ENCODE measurements around the gene OXNAD1. TPM values are rescaled to one million over a fixed set of nuclear protein-coding genes. Genes with fewer than 3 reads are reported as not detected.

OXNAD1 gene
- total RNA-seq, 1 experiment from 2014 or later: 12.1 TPM

GRCh38 chr3:16247282-16248061 lies 17.5 kb upstream of the OXNAD1 start:
- no peak overlapping the region for H3K9ac ChIP-seq (ENCODE audit: low read length)
- ChIA-PET CTCF (interaction anchor here (1.6 kb wide), 1 partner anchor 69 kb away, joined by 6 read pairs; no protein-coding TSS in a partner anchor), POLR2A (no interaction called here), RAD21 (ENCODE audit: low non-redundant PET in 1 of 2, low total read pairs in 2 of 2, uncharacterized antibody in 2 of 2, unreplicated experiment in 2 of 2) (no interaction called here)
- H3K9me3 ChIP-seq (ENCODE audit: control insufficient read depth in 1 of 2, insufficient read depth in 1 of 2, low read depth in 1 of 2, low read length in 2 of 2): no peaks in the 10 kb centered on the region
- H3K9me2 ChIP-seq (ENCODE audit: insufficient read depth): no peaks in the 10 kb centered on the region
- BruUV-seq (replicated peaks): no TSS peak
- peak overlapping the region; percentile 97 for H2AFZ ChIP-seq (ENCODE audit: low read depth, low read length, poor library complexity, severe bottlenecking)
- DNase-seq (ENCODE audit: low read depth, low spot score): peak; percentile 66
- peak overlapping the region; percentile 46 for H3K4me2 ChIP-seq (ENCODE audit: low read length)
- ATAC-seq: peak; percentile 88
- H3K4me3 ChIP-seq (replicated peaks in 1 of 2; ENCODE audit: low read depth in 1 of 2, low read length in 2 of 2): no peak overlapping the region
- no peak overlapping the region for H3K27ac ChIP-seq (ENCODE audit: low read depth, low read length)
- TF ChIP-seq, protein P1, sequence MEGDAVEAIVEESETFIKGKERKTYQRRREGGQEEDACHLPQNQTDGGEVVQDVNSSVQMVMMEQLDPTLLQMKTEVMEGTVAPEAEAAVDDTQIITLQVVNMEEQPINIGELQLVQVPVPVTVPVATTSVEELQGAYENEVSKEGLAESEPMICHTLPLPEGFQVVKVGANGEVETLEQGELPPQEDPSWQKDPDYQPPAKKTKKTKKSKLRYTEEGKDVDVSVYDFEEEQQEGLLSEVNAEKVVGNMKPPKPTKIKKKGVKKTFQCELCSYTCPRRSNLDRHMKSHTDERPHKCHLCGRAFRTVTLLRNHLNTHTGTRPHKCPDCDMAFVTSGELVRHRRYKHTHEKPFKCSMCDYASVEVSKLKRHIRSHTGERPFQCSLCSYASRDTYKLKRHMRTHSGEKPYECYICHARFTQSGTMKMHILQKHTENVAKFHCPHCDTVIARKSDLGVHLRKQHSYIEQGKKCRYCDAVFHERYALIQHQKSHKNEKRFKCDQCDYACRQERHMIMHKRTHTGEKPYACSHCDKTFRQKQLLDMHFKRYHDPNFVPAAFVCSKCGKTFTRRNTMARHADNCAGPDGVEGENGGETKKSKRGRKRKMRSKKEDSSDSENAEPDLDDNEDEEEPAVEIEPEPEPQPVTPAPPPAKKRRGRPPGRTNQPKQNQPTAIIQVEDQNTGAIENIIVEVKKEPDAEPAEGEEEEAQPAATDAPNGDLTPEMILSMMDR (IDR thresholded peaks at IDR 0.05 in 2 of 3, conservative IDR thresholded peaks at IDR 0.05 in 1 of 3; ENCODE audit: borderline replicate concordance in 1 of 3, insufficient read depth in 1 of 3, low read depth in 2 of 3, low read length in 2 of 3): peak; percentile 82 to 97 (median 93)
- TF ChIP-seq RAD21 (IDR thresholded peaks at IDR 0.05; ENCODE audit: low read depth): peak; percentile 97
- TF ChIP-seq SP1 (IDR thresholded peaks at IDR 0.05; ENCODE audit: low read depth): no peak
- no peaks in the 10 kb centered on the region for H3K27me3 ChIP-seq (ENCODE audit: insufficient read depth, low read length)
- H3K79me2 ChIP-seq (ENCODE audit: insufficient read depth, low read length): no peaks in the 10 kb centered on the region
- H4K20me1 ChIP-seq (ENCODE audit: insufficient read depth): no peaks in the 10 kb centered on the region
- intact Hi-C loops (cut with micrococcal nuclease): loop anchor here (1.0 to 5.0 kb wide), 5 partner anchors 71 to 1045 kb away; no protein-coding TSS in a partner anchor
- H3K4me1 ChIP-seq (ENCODE audit: control insufficient read depth in 1 of 2, insufficient read depth in 2 of 2, low read length in 2 of 2): peaks cover 0 to 15% of the 10 kb centered on the region in 2 experiments; a peak in 1 of 4 replicates
- H3K36me3 ChIP-seq (ENCODE audit: control insufficient read depth in 1 of 2, insufficient read depth in 2 of 2, low read length in 2 of 2): no peaks in the 10 kb centered on the region

DNA sequence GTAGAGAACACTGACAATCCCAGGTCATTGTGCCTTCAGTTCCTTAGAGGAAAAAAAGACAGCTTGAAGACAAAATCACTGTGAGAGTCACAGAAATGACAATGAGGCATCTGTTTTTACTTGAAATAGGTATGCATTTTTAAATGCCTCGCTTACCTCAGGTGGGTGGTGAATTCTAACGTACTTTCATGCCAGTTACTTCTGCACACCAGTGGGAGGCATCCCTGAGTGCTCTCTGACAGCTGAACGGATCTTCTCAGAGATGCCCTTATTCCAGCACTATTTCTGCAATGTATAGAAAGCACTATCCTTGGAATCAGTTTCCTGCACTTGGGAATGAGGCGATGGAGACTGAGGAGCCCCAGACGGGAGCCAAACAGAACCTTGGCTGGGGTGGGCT lies 16.5 kb upstream of the OXNAD1 start:
- Histone ChIP-seq H4K20me1 (ENCODE audit: insufficient read depth) (no peaks in the 10 kb centered on the region), H3K4me3 (replicated peaks in 1 of 2; ENCODE audit: low read depth in 1 of 2, low read length in 2 of 2) (no peak overlapping the region), H3K9me3 (ENCODE audit: control insufficient read depth in 1 of 2, insufficient read depth in 1 of 2, low read depth in 1 of 2, low read length in 2 of 2) (no peaks in the 10 kb centered on the region), H3K27ac (ENCODE audit: low read depth, low read length) (no peak overlapping the region), H3K9me2 (ENCODE audit: insufficient read depth) (no peaks in the 10 kb centered on the region), H3K27me3 (ENCODE audit: insufficient read depth, low read length) (no peaks in the 10 kb centered on the region), H3K4me2 (ENCODE audit: low read length) (no peak overlapping the region), H3K36me3 (ENCODE audit: control insufficient read depth in 1 of 2, insufficient read depth in 2 of 2, low read length in 2 of 2) (no peaks in the 10 kb centered on the region), H3K79me2 (ENCODE audit: insufficient read depth, low read length) (no peaks in the 10 kb centered on the region), H3K4me1 (ENCODE audit: control insufficient read depth in 1 of 2, insufficient read depth in 2 of 2, low read length in 2 of 2) (peaks cover 0 to 15% of the 10 kb centered on the region in 2 experiments; a peak in 1 of 4 replicates), H3K9ac (ENCODE audit: low read length) (no peak overlapping the region), H2AFZ (ENCODE audit: low read depth, low read length, poor library complexity, severe bottlenecking) (no peak overlapping the region)
- intact Hi-C loops (cut with micrococcal nuclease): loop anchor here (5.0 kb wide), 1 partner anchor 1046 kb away; no protein-coding TSS in a partner anchor
- CTCF ChIA-PET: interaction anchor here (0.7 to 1.6 kb wide), 2 partner anchors 17 to 70 kb away, joined by 3 to 6 read pairs; partner anchors contain the start of genes DPH3 and OXNAD1
- no TSS peak for BruUV-seq (replicated peaks)
- POLR2A ChIA-PET: no interaction called here
- no peak for ATAC-seq
- no peak for DNase-seq (ENCODE audit: low read depth, low spot score)
- RAD21 ChIA-PET (ENCODE audit: low non-redundant PET in 1 of 2, low total read pairs in 2 of 2, uncharacterized antibody in 2 of 2, unreplicated experiment in 2 of 2): no interaction called here
- TF ChIP-seq POLR2A (IDR thresholded peaks at IDR 0.05; ENCODE audit: borderline replicate concordance, extremely low read depth, insufficient read depth, insufficient read length) (no peak), RAD21 (IDR thresholded peaks at IDR 0.05; ENCODE audit: low read depth) (no peak), SIN3A (IDR thresholded peaks at IDR 0.05; ENCODE audit: low read depth) (no peak), EZH2phosphoT487 (IDR thresholded peaks at IDR 0.05; ENCODE audit: borderline replicate concordance) (no peak), ATF3 (IDR thresholded peaks at IDR 0.05) (no peak), YY1 (IDR thresholded peaks at IDR 0.05; ENCODE audit: extremely low read depth, insufficient replicate concordance, low read depth, low read length) (no peak), FOSL1 (IDR thresholded peaks at IDR 0.05; ENCODE audit: low read depth) (no peak), ZFX (IDR thresholded peaks at IDR 0.05) (no peak)
- TF ChIP-seq, protein P1 (IDR thresholded peaks at IDR 0.05 in 2 of 3, conservative IDR thresholded peaks at IDR 0.05 in 1 of 3; ENCODE audit: borderline replicate concordance in 1 of 3, insufficient read depth in 1 of 3, low read depth in 2 of 3, low read length in 2 of 3): peak in 1 of 3 experiments; percentile 8; a peak in 1 of 6 replicates

Data from HCT116 (cell line).